DOHH2 (cell line): ENCODE data around the gene SCN1B.
A peak's percentile ranks its signal among the peaks of the same experiment; 100 is the strongest.

Source experiments
- H3F3A ChIP-seq: fragments of 200-600 bp; sonication (generic), shearing (Covaris generic); 2 replicates; pipeline ENCODE4 v1.6.0; 2016; ENCODE audit warnings: antibody characterized with exemption, mild to moderate bottlenecking; ENCODE audit not compliant: control insufficient read depth, insufficient read depth
- H3K27ac ChIP-seq: fragments of 200-600 bp; sonication (generic); 2 replicates; pipeline ENCODE4 v1.5.1; 2014; ENCODE audit warnings: low read depth, mild to moderate bottlenecking, low read length, moderate library complexity
- H3K27me3 ChIP-seq: fragments of 200-600 bp; sonication (generic); 2 replicates; pipeline ENCODE4 v1.6.1; 2014; ENCODE audit warnings: mild to moderate bottlenecking, low read length, mixed read lengths; ENCODE audit not compliant: control insufficient read depth
- H3K36me3 ChIP-seq: fragments of 200-600 bp; sonication (generic); 2 replicates; pipeline ENCODE4 v1.6.1; 2014; ENCODE audit warnings: mild to moderate bottlenecking, low read length, moderate library complexity, mixed read lengths; ENCODE audit not compliant: control insufficient read depth
- H3K4me1 ChIP-seq: fragments of 200-600 bp; sonication (generic); 2 replicates; pipeline ENCODE4 v1.6.1; 2014; ENCODE audit warnings: mild to moderate bottlenecking, low read length, mixed read lengths; ENCODE audit not compliant: control insufficient read depth
- H3K4me2 ChIP-seq: fragments of 200-600 bp; sonication (generic); 2 replicates; pipeline ENCODE4 v1.6.0; 2014; ENCODE audit warnings: mild to moderate bottlenecking, low read length, moderate library complexity
- H3K4me3 ChIP-seq: fragments of 200-600 bp; sonication (generic); 2 replicates; pipeline ENCODE4 v1.5.1; 2014; ENCODE audit warnings: mild to moderate bottlenecking, low read length, mixed read lengths
- H3K79me2 ChIP-seq: fragments of 200-600 bp; sonication (generic); 2 replicates; pipeline ENCODE4 v1.6.1; 2014; ENCODE audit warnings: mild to moderate bottlenecking, low read length, mixed read lengths; ENCODE audit not compliant: control insufficient read depth
- H3K9me2 ChIP-seq: fragments of 200-600 bp; sonication (generic); replicated peaks from 2 replicates; pipeline ENCODE4 v1.6.1; 2014; ENCODE audit warnings: mild to moderate bottlenecking, low read length, mixed read lengths; ENCODE audit not compliant: control insufficient read depth
- H3K9me3 ChIP-seq: fragments of 200-600 bp; sonication (generic); 2 replicates; pipeline ENCODE4 v1.6.1; 2014; ENCODE audit warnings: antibody characterized with exemption, low read length, mixed read lengths; ENCODE audit not compliant: control insufficient read depth, insufficient read depth
- H4K20me1 ChIP-seq: fragments of 200-600 bp; sonication (generic); 2 replicates; pipeline ENCODE4 v1.6.0; 2014; ENCODE audit warnings: low read depth, mild to moderate bottlenecking, antibody characterized with exemption, low read length, moderate library complexity; ENCODE audit not compliant: control insufficient read depth, insufficient read depth
- EZH2phosphoT487 ChIP-seq: fragments of 200-600 bp; sonication (generic); IDR thresholded peaks from 2 replicates; pipeline ENCODE4 v1.6.1; 2017; ENCODE audit warnings: borderline replicate concordance, mild to moderate bottlenecking, antibody characterized with exemption, low read length, moderate library complexity, mixed read lengths
- TF ChIP-seq, protein P1 (sequence below): fragments of 200-600 bp; sonication (generic); IDR thresholded peaks from one replicate; pipeline ENCODE4 v1.5.1; 2014; ENCODE audit warnings: antibody characterized with exemption, mild to moderate bottlenecking, low read depth, low read length; ENCODE audit not compliant: poor library complexity, severe bottlenecking

Gene SCN1B

DNA sequence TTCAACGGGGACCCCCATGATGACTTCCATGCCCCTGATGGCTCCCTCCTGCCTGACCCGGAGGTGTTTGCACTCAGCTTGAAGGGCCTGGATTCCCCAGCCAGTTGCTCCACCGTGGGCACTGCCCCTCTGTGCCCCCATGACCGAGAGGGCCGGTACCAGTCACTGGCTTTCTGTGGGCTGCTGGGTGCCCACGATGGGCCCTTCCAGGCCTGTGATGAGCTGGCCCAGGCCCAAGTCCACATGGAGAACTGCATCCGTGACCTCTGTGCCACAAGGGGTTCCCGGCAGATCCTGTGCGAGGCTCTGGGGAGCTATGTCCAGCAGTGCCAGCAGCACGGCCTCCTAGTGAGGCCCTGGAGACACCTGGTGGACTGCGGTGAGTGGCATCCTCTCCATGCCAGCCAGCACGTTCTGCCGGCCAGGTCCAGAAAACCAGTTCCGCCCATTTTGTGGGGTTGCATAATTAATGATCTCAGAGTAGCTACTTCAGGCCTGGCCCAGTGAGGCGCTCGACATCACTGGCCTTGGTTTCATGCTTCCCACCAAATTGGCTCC lies 50.4 kb downstream of the SCN1B start:
- no peak for TF ChIP-seq EZH2phosphoT487
- TF ChIP-seq, protein P1, sequence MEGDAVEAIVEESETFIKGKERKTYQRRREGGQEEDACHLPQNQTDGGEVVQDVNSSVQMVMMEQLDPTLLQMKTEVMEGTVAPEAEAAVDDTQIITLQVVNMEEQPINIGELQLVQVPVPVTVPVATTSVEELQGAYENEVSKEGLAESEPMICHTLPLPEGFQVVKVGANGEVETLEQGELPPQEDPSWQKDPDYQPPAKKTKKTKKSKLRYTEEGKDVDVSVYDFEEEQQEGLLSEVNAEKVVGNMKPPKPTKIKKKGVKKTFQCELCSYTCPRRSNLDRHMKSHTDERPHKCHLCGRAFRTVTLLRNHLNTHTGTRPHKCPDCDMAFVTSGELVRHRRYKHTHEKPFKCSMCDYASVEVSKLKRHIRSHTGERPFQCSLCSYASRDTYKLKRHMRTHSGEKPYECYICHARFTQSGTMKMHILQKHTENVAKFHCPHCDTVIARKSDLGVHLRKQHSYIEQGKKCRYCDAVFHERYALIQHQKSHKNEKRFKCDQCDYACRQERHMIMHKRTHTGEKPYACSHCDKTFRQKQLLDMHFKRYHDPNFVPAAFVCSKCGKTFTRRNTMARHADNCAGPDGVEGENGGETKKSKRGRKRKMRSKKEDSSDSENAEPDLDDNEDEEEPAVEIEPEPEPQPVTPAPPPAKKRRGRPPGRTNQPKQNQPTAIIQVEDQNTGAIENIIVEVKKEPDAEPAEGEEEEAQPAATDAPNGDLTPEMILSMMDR = no peak
- H3K4me3 ChIP-seq = no peak overlapping the region
- no peak overlapping the region for H3K27ac ChIP-seq
- no peaks in the 10 kb centered on the region for H3K36me3 ChIP-seq
- no peaks in the 10 kb centered on the region for H3K9me3 ChIP-seq
- H3K9me2 ChIP-seq = no peaks in the 10 kb centered on the region
- H4K20me1 ChIP-seq = no peaks in the 10 kb centered on the region
- peaks cover 6% of the 10 kb centered on the region for H3F3A ChIP-seq
- no peaks in the 10 kb centered on the region for H3K27me3 ChIP-seq
- H3K4me1 ChIP-seq = peaks cover 51% of the 10 kb centered on the region
- H3K4me2 ChIP-seq = no peak overlapping the region
- no peaks in the 10 kb centered on the region for H3K79me2 ChIP-seq

DNA sequence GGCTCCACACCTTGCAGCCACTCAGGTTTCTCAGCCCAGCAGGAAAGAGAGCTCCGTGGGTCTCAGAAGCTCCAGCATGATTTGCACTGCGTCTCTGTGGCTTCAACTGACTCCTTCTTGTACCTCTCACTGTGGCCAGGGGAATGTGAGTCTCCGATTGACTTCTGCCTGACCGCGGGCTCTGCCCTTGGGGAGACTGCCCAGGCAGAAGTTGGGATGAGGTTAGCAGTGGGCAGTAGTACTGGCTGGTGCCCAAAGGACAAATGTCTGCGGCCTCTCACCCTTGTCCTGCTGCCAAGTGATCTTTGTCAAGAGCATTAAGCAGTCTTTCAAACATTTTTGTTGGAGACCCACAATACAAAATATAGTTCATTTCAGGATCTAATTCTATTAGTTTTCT lies 50.9 kb downstream of the SCN1B start:
- no peaks in the 10 kb centered on the region for H3K9me3 ChIP-seq
- H3K79me2 ChIP-seq = no peaks in the 10 kb centered on the region
- peaks cover 56% of the 10 kb centered on the region for H3K4me1 ChIP-seq
- no peaks in the 10 kb centered on the region for H3K36me3 ChIP-seq
- TF ChIP-seq, protein P1 = no peak
- TF ChIP-seq EZH2phosphoT487 = no peak
- H3F3A ChIP-seq = peaks cover 10% of the 10 kb centered on the region
- no peaks in the 10 kb centered on the region for H4K20me1 ChIP-seq
- H3K27ac ChIP-seq = no peak overlapping the region
- no peak overlapping the region for H3K4me2 ChIP-seq
- H3K4me3 ChIP-seq = no peak overlapping the region
- H3K27me3 ChIP-seq = no peaks in the 10 kb centered on the region
- H3K9me2 ChIP-seq = no peaks in the 10 kb centered on the region

DNA sequence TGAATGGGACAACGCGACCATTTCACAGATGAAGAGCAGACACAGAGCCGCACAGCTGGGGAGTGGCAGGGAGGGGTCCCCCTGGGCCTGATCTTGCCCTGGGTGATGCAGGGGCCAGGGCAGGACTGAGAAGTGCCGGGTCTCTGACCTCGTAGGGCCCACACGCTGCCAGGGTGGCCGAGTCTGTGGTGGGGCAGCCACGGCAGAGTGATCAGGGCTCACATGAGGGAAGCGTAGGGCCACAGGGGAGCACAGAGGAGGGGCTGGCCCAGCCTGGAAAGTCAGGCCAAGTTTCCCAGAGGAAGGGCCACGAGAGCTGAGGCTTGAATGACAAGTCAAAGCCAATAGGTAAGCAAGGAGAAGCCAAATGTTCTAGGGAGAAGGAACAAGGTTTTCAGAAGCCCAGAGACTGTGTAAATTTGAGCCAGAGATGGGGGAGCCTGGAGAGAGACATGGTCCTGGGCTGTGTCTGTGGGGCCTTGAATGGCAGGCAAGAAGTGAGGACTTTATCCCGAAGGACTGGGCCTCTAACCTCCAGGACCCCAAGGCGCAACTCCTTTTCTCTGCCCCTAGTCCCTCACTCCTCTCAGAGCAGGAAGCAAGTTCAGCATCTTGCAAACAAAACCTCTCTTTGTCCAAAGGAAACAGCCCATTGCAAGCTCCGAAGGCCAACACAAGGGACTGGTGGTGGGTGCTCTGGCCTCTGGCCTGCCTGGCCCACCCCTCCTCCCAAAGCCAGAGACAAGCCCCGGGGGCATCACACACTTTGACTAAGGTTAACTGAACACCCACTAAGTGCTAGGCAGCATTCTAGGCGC lies 53.6 kb downstream of the SCN1B start:
- no peaks in the 10 kb centered on the region for H3K79me2 ChIP-seq
- no peaks in the 10 kb centered on the region for H4K20me1 ChIP-seq
- peaks cover 4% of the 10 kb centered on the region for H3K36me3 ChIP-seq
- H3K4me1 ChIP-seq = peaks cover 78% of the 10 kb centered on the region
- H3K4me3 ChIP-seq = peak overlapping the region; percentile 67
- no peaks in the 10 kb centered on the region for H3K9me2 ChIP-seq
- no peaks in the 10 kb centered on the region for H3K27me3 ChIP-seq
- H3K27ac ChIP-seq = peak overlapping the region; percentile 100
- H3K4me2 ChIP-seq = peak overlapping the region; percentile 95
- H3K9me3 ChIP-seq = no peaks in the 10 kb centered on the region
- H3F3A ChIP-seq = peaks cover 13% of the 10 kb centered on the region
- TF ChIP-seq EZH2phosphoT487 = no peak
- TF ChIP-seq, protein P1 = no peak
